HepG2 (cell line): ENCODE data around the gene EPHA5. TPM values are rescaled to one million over a fixed set of nuclear protein-coding genes. Genes with fewer than 3 reads are reported as not detected.

Experiments
- ATAC-seq: fragments of 200-7000 bp; cut with Tn5 transposase; 3 replicates; pipeline ENCODE4 v1.9.1; 2020; ENCODE audit warnings: mild to moderate bottlenecking, moderate library complexity
- BruUV-seq: library from RNA; stranded (reverse); fragments of 400-500 nt; replicated peaks from 2 replicates; lab custom pipeline; 2021; lab: Mats Ljungman, UMichigan
- CTCF ChIA-PET: fragments of 300-600 bp; formaldehyde crosslinking; extraction: SDS; loops from one replicate; lab custom pipeline; 2021; ENCODE audit warnings: low total read pairs, inconsistent platforms, low intra/inter-chr PET ratio; lab: Yijun Ruan, JAX
- POLR2A ChIA-PET: fragments of 350-600 bp; sonication (Branson Sonifier 250); formaldehyde crosslinking; loops from one replicate; lab custom pipeline; 2020; ENCODE audit warnings: antibody characterized with exemption, inconsistent platforms; lab: Yijun Ruan, JAX
- DNase-seq: peaks from one replicate; pipeline ENCODE4 v3.0.0-alpha.2; 2015; ENCODE audit warnings: low spot score
- FAIRE-seq: peaks from 3 replicates; lab custom pipeline; 2011; peaks lifted over from hg19 to GRCh38; lab: Jason Lieb, UNC
- H2AFZ ChIP-seq: one replicate; pipeline ENCODE4 v1.6.1; 2011; ENCODE audit warnings: low read length, inconsistent platforms
- H3K27ac ChIP-seq: fragments of 300-600 bp; 3 replicates; pipeline ENCODE4 v1.8.0; 2011; ENCODE audit warnings: mixed run types, mild to moderate bottlenecking, mixed read lengths, low read length, inconsistent platforms; ENCODE audit not compliant: insufficient read depth; ENCODE audit errors: extremely low read length
- H3K27me3 ChIP-seq, 2 experiments: fragments of 200-600 bp in 1 of 2; 2 replicates in 1 of 2; 3 replicates in 1 of 2; pipeline versions ENCODE4 v1.6.0 to v1.8.0; 2011; ENCODE audit warnings: low read length in 2 of 2, mild to moderate bottlenecking in 2 of 2, moderate library complexity in 2 of 2, inconsistent platforms in 1 of 2; ENCODE audit not compliant: insufficient read depth in 2 of 2, control insufficient read depth in 1 of 2
- H3K36me3 ChIP-seq, 2 experiments: fragments of 200-600 bp in 1 of 2; replicated peaks in 1 of 2; 2 replicates in 1 of 2; 3 replicates in 1 of 2; pipeline versions ENCODE4 v1.5.1 to v1.8.0; 2011; ENCODE audit warnings: low read length in 2 of 2, inconsistent platforms in 1 of 2; ENCODE audit not compliant: insufficient read depth in 2 of 2, control insufficient read depth in 1 of 2
- H3K4me1 ChIP-seq: 2 replicates; pipeline ENCODE4 v1.5.1; 2012; ENCODE audit warnings: low read length, inconsistent platforms; ENCODE audit not compliant: insufficient read depth
- H3K4me2 ChIP-seq: 2 replicates; pipeline ENCODE4 v1.6.0; 2011; ENCODE audit warnings: low read depth, low read length, inconsistent platforms
- H3K4me3 ChIP-seq, 3 experiments: fragments of 200-600 bp in 1 of 3; sonication (generic), shearing (Covaris generic) in 1 of 3; replicated peaks in 1 of 3; 2 replicates each; pipeline ENCODE4 v1.5.1; 2011 to 2016; ENCODE audit warnings: low read length in 3 of 3, inconsistent platforms in 2 of 3, low read depth in 2 of 3, mild to moderate bottlenecking in 2 of 3, control low read depth in 1 of 3, mixed read lengths in 1 of 3; ENCODE audit not compliant: insufficient read depth in 1 of 3
- H3K79me2 ChIP-seq: one replicate; pipeline ENCODE4 v1.6.1; 2011; ENCODE audit warnings: low read length, inconsistent platforms; ENCODE audit not compliant: insufficient read depth
- H3K9ac ChIP-seq: 2 replicates; pipeline ENCODE4 v1.6.0; 2011; ENCODE audit warnings: mild to moderate bottlenecking, low read depth, low read length, inconsistent platforms; ENCODE audit not compliant: insufficient read depth
- H3K9me3 ChIP-seq: 2 replicates; pipeline ENCODE4 v1.5.1; 2012; ENCODE audit warnings: mild to moderate bottlenecking, low read length
- H4K20me1 ChIP-seq: 2 replicates; pipeline ENCODE4 v1.6.0; 2011; ENCODE audit warnings: inconsistent platforms, mild to moderate bottlenecking, low read length, moderate library complexity; ENCODE audit not compliant: insufficient read depth
- ADNP ChIP-seq: sonication (generic); formaldehyde crosslinking; IDR thresholded peaks from 2 replicates; pipeline ENCODE4 v1.4.0; 2020; ENCODE audit warnings: missing genetic modification reagents
- CREM ChIP-seq, 2 experiments: sonication (generic) in 1 of 2; formaldehyde crosslinking in 1 of 2; IDR thresholded peaks; 2 replicates each; pipeline versions ENCODE4 v1.4.0 to v1.6.1; 2016 to 2020; ENCODE audit warnings: antibody characterized with exemption in 1 of 2, mild to moderate bottlenecking in 1 of 2, missing genetic modification reagents in 1 of 2
- FLYWCH1 ChIP-seq: sonication (generic); formaldehyde crosslinking; IDR thresholded peaks from 2 replicates; pipeline ENCODE4 v1.8.1; 2023; ENCODE audit warnings: mild to moderate bottlenecking, missing genetic modification reagents
- FOXP1 ChIP-seq, 2 experiments: fragments of 450-650 bp in 1 of 2; IDR thresholded peaks; 2 replicates each; pipeline ENCODE4 v1.6.1; 2017 to 2018; ENCODE audit warnings: antibody characterized with exemption in 1 of 2
- GATAD2A ChIP-seq: IDR thresholded peaks from 2 replicates; pipeline ENCODE4 v1.6.1; 2016
- MAFG ChIP-seq: sonication (generic); formaldehyde crosslinking; IDR thresholded peaks from 2 replicates; pipeline ENCODE4 v1.5.1; 2020; ENCODE audit warnings: mild to moderate bottlenecking, missing genetic modification reagents
- NCOA5 ChIP-seq: sonication (generic); formaldehyde crosslinking; IDR thresholded peaks from 2 replicates; pipeline ENCODE4 v1.4.0; 2020; ENCODE audit warnings: missing genetic modification reagents
- SOX6 ChIP-seq, 2 experiments: fragments of 450-650 bp in 1 of 2; sonication (generic) in 1 of 2; formaldehyde crosslinking in 1 of 2; IDR thresholded peaks; 2 replicates each; pipeline versions ENCODE4 v1.4.0 to v1.6.1; 2017 to 2020; ENCODE audit warnings: antibody characterized with exemption in 1 of 2, mild to moderate bottlenecking in 1 of 2, missing genetic modification reagents in 1 of 2
- STAT5B ChIP-seq: sonication (generic); formaldehyde crosslinking; IDR thresholded peaks from 2 replicates; pipeline ENCODE4 v1.4.0; 2020; ENCODE audit warnings: missing genetic modification reagents
- SYNCRIP ChIP-seq: fragments of 200-400 bp; formaldehyde crosslinking; IDR thresholded peaks from 2 replicates; pipeline ENCODE4 v1.6.1; 2018; ENCODE audit warnings: mild to moderate bottlenecking, low read depth, low read length; ENCODE audit not compliant: insufficient read depth
- TCF12 ChIP-seq, 2 experiments: fragments of 450-650 bp in 1 of 2; sonication (generic) in 1 of 2; formaldehyde crosslinking in 1 of 2; IDR thresholded peaks; 2 replicates each; pipeline versions ENCODE4 v1.6.1 to v1.8.0; 2017 to 2022; ENCODE audit warnings: antibody characterized with exemption in 1 of 2, mild to moderate bottlenecking in 1 of 2, missing genetic modification reagents in 1 of 2, moderate library complexity in 1 of 2
- TP53 ChIP-seq: sonication (generic); formaldehyde crosslinking; conservative IDR thresholded peaks from 2 replicates; pipeline ENCODE4 v1.4.0; 2020; ENCODE audit warnings: missing genetic modification reagents
- ZNF143 ChIP-seq: sonication (generic); formaldehyde crosslinking; IDR thresholded peaks from 2 replicates; pipeline ENCODE4 v1.4.0; 2020; ENCODE audit warnings: missing genetic modification reagents
- ZNF274 ChIP-seq: sonication (generic); formaldehyde crosslinking; IDR thresholded peaks from 2 replicates; pipeline ENCODE4 v1.5.1; 2020; ENCODE audit warnings: mild to moderate bottlenecking, missing genetic modification reagents
- ZNF333 ChIP-seq: sonication (generic); formaldehyde crosslinking; IDR thresholded peaks from 2 replicates; pipeline ENCODE4 v1.4.0; 2020; ENCODE audit warnings: mild to moderate bottlenecking, missing genetic modification reagents, borderline replicate concordance
- WGBS: methylation state at CpG from one replicate; pipeline ENCODE4 v1.1.6; 2017; ENCODE audit warnings: low lambda C conversion rate; 5-methylcytosine and 5-hydroxymethylcytosine counted together
- in situ Hi-C: cut with HindIII; loops from 2 replicates; pipeline ENCODE4 v1.10.0; 2017; ENCODE audit warnings: low pct_unique_long_range_greater_than_20kb; ENCODE audit not compliant: extremely low pct_ligation_motif_present
- intact Hi-C: fragments of 100-400 bp; cut with micrococcal nuclease; formaldehyde crosslinking; loops from one replicate; pipeline ENCODE4 v1.10.0; 2022; ENCODE audit not compliant: unreplicated experiment
- polyA plus RNA-seq, 8 experiments: library from polyadenylated mRNA; depleted of rRNA in 3 of 8; stranded (reverse) in 7 of 8; unstranded in 1 of 8; fragments of >200 nt; fragmentation: Illumina TruSeq in 4 of 8; extraction: Trizol in 4 of 8; gene quantifications; 2 replicates each; pipeline versions ENCODE4 v1.2.1 to v1.2.3, GENCODE V29; 2011 to 2016; ENCODE audit warnings: low read depth in 4 of 8, missing spikeins in 1 of 8, mixed read lengths in 1 of 8; ENCODE audit not compliant: insufficient read depth in 1 of 8
- total RNA-seq, 5 experiments: library from RNA; depleted of rRNA; stranded (reverse); fragments of >200 nt; fragmentation: Illumina TruSeq; extraction: Trizol; gene quantifications; 2 replicates each; pipeline ENCODE4 v1.2.3, GENCODE V29; 2016; ENCODE audit warnings: low read depth in 1 of 5
- TF ChIP-seq, protein P1 (sequence below): sonication (generic); formaldehyde crosslinking; IDR thresholded peaks from 2 replicates; pipeline ENCODE4 v1.4.0; 2020; ENCODE audit warnings: missing genetic modification reagents, borderline replicate concordance
- TF ChIP-seq, protein P2 (sequence below): sonication (generic); formaldehyde crosslinking; IDR thresholded peaks from 2 replicates; pipeline ENCODE4 v1.4.0; 2020; ENCODE audit warnings: missing genetic modification reagents
- TF ChIP-seq, protein P3 (sequence below): sonication (generic); formaldehyde crosslinking; IDR thresholded peaks from 2 replicates; pipeline ENCODE4 v1.4.0; 2020; ENCODE audit warnings: missing genetic modification reagents; ENCODE audit errors: not compliant biosample characterization

Gene EPHA5
- total and polyA plus RNA-seq, 2 of the 13 experiments (the other 11 are each of a cell fraction or from before 2014, with no cell fraction given): not detected

DNA sequence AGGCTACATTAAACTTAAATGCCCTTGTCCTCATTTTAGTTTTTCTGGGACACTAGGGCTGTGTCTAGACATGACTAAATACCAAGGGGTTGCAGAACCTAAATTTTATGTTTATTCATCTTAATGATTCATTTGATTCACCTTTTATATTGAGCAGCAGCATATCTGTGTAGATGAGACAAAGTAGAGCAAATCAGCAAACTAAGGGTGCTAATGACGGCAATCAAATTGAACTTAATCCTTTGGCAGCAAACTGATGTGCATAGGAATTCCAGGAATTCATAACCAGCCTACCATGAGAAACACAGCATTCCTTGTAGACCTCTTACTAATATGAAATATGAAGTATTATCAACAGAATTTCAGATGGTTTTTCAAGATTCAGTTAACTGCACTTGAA is 25.1 kb downstream of the EPHA5 start:
- Histone ChIP-seq H3K27ac (no peak overlapping the region), H3K9me3 (no peaks in the 10 kb centered on the region), H3K4me1 (no peaks in the 10 kb centered on the region), H2AFZ (no peak overlapping the region), H3K79me2 (no peaks in the 10 kb centered on the region), H3K36me3 (no peaks in the 10 kb centered on the region), H3K9ac (no peak overlapping the region), H3K4me3 (no peak overlapping the region), H3K27me3 (no peaks in the 10 kb centered on the region), H3K4me2 (no peak overlapping the region), H4K20me1 (no peaks in the 10 kb centered on the region)
- intact Hi-C loops (no loop called here), in situ Hi-C loops (no loop called here)
- TF ChIP-seq, protein P1, sequence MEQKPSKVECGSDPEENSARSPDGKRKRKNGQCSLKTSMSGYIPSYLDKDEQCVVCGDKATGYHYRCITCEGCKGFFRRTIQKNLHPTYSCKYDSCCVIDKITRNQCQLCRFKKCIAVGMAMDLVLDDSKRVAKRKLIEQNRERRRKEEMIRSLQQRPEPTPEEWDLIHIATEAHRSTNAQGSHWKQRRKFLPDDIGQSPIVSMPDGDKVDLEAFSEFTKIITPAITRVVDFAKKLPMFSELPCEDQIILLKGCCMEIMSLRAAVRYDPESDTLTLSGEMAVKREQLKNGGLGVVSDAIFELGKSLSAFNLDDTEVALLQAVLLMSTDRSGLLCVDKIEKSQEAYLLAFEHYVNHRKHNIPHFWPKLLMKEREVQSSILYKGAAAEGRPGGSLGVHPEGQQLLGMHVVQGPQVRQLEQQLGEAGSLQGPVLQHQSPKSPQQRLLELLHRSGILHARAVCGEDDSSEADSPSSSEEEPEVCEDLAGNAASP (CRISPR knock-in tag): no peak
- TF ChIP-seq ZNF333 (CRISPR knock-in tag) (no peak), SOX6 (IDR thresholded peaks at IDR 0.05) (no peak), SOX6 (CRISPR knock-in tag; IDR thresholded peaks at IDR 0.05) (no peak), NCOA5 (CRISPR knock-in tag) (no peak), TCF12 (IDR thresholded peaks at IDR 0.05) (no peak), TCF12 (CRISPR knock-in tag; IDR thresholded peaks at IDR 0.05) (no peak), ZNF143 (no peak), SYNCRIP (no peak), ADNP (CRISPR knock-in tag) (no peak), TP53 (CRISPR knock-in tag) (no peak), MAFG (CRISPR knock-in tag) (no peak), STAT5B (CRISPR knock-in tag) (no peak), FLYWCH1 (CRISPR knock-in tag) (no peak), ZNF274 (no peak), FOXP1 (IDR thresholded peaks at IDR 0.05) (no peak), FOXP1 (CRISPR knock-in tag; IDR thresholded peaks at IDR 0.05) (no peak), CREM (IDR thresholded peaks at IDR 0.05) (no peak), CREM (CRISPR knock-in tag; IDR thresholded peaks at IDR 0.05) (no peak), GATAD2A (CRISPR knock-in tag) (no peak)
- TF ChIP-seq, protein P2, sequence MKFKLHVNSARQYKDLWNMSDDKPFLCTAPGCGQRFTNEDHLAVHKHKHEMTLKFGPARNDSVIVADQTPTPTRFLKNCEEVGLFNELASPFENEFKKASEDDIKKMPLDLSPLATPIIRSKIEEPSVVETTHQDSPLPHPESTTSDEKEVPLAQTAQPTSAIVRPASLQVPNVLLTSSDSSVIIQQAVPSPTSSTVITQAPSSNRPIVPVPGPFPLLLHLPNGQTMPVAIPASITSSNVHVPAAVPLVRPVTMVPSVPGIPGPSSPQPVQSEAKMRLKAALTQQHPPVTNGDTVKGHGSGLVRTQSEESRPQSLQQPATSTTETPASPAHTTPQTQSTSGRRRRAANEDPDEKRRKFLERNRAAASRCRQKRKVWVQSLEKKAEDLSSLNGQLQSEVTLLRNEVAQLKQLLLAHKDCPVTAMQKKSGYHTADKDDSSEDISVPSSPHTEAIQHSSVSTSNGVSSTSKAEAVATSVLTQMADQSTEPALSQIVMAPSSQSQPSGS (CRISPR knock-in tag): no peak
- TF ChIP-seq, protein P3, sequence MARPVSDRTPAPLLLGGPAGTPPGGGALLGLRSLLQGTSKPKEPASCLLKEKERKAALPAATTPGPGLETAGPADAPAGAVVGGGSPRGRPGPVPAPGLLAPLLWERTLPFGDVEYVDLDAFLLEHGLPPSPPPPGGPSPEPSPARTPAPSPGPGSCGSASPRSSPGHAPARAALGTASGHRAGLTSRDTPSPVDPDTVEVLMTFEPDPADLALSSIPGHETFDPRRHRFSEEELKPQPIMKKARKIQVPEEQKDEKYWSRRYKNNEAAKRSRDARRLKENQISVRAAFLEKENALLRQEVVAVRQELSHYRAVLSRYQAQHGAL (CRISPR knock-in tag): no peak
- FAIRE-seq (no peak), DNase-seq (no peak), ATAC-seq (no peak)
- POLR2A ChIA-PET: no interaction called here
- CTCF ChIA-PET: no interaction called here
- no TSS peak for BruUV-seq
- 0% methylated on average over 1 of the region's 1 CpG for WGBS
